Measurements from ENCODE around the gene ITGA5.

ITGA5 gene

GRCh38 chr12:54368709-54369596 is 50.1 kb downstream of the ITGA5 start:
- H3K4me2 ChIP-seq (ENCODE audit: low read length) = peak overlapping the region; percentile 55
- TF ChIP-seq EZH2phosphoT487 (IDR thresholded peaks at IDR 0.05; ENCODE audit: borderline replicate concordance, low read length) = no peak
- TF ChIP-seq CTCF (IDR thresholded peaks at IDR 0.05; ENCODE audit: low read depth, low read length, poor library complexity, severe bottlenecking) = peak; percentile 92
- no peak overlapping the region for H3K27ac ChIP-seq (ENCODE audit: low read depth, low read length)
- H3K4me3 ChIP-seq (ENCODE audit: low read length) = peak overlapping the region; percentile 42
- H3F3A ChIP-seq (ENCODE audit: control insufficient read depth, insufficient read depth) = peaks cover 3% of the 10 kb centered on the region; the same call in 1 of the 2 replicates
- H3K9me3 ChIP-seq (ENCODE audit: control insufficient read depth, insufficient read depth, low read length) = no peaks in the 10 kb centered on the region
- no peaks in the 10 kb centered on the region for H3K79me2 ChIP-seq (ENCODE audit: control insufficient read depth, low read length)
- H3K27me3 ChIP-seq (ENCODE audit: control insufficient read depth, low read length) = 0 out of 2 replicates have a peak, but pooled peaks cover 3% of the 10 kb centered on the region
- H3K9me2 ChIP-seq (replicated peaks; ENCODE audit: control insufficient read depth, low read length) = no peaks in the 10 kb centered on the region
- no peaks in the 10 kb centered on the region for H4K20me1 ChIP-seq (ENCODE audit: control insufficient read depth, insufficient read depth, low read depth, low read length)
- no peaks in the 10 kb centered on the region for H3K36me3 ChIP-seq (ENCODE audit: control insufficient read depth, low read length)
- peaks cover 34% of the 10 kb centered on the region for H3K4me1 ChIP-seq (ENCODE audit: control insufficient read depth, low read length)

DNA sequence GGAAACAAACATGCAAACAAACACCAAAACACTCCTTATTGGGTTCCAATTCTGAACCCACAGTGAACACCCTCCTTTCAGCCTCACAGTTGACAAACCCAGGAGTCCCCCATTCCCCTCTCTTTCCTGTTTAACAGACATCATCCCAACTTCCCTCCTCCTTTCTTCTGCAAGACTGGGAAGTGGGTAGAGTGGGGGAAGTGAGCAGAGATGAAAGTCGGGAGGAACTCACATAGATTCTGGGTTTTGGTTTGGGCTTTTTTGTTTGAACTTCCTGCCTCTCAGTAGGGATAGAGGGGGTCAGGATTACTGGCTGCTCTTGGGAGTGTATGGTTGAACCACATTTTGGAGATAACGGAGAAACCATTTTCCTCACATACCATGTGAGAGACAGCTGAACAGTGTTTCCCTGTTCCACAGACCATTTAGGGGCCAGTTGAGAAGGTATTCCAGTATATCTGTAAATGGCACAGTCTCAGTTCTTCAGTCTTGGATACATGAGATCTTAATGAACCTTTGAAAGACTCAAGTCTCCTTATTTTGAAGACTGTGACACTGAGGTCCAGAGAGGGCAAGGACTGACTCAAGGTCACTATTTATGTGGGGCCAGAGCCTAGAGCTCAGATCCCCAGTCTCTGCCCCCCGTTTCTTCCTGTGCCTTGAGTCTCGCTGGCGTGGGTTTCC is 50.9 kb downstream of the ITGA5 start:
- no peaks in the 10 kb centered on the region for H3K9me3 ChIP-seq (ENCODE audit: control insufficient read depth, insufficient read depth, low read length)
- no peaks in the 10 kb centered on the region for H3K9me2 ChIP-seq (replicated peaks; ENCODE audit: control insufficient read depth, low read length)
- no peaks in the 10 kb centered on the region for H4K20me1 ChIP-seq (ENCODE audit: control insufficient read depth, insufficient read depth, low read depth, low read length)
- H3K4me3 ChIP-seq (ENCODE audit: low read length) = peak overlapping the region; percentile 42
- TF ChIP-seq CTCF (IDR thresholded peaks at IDR 0.05; ENCODE audit: low read depth, low read length, poor library complexity, severe bottlenecking) (no peak), EZH2phosphoT487 (IDR thresholded peaks at IDR 0.05; ENCODE audit: borderline replicate concordance, low read length) (no peak)
- peaks cover 35% of the 10 kb centered on the region for H3K4me1 ChIP-seq (ENCODE audit: control insufficient read depth, low read length)
- H3K27me3 ChIP-seq (ENCODE audit: control insufficient read depth, low read length) = 0 out of 2 replicates have a peak, but pooled peaks cover 3% of the 10 kb centered on the region
- no peaks in the 10 kb centered on the region for H3K36me3 ChIP-seq (ENCODE audit: control insufficient read depth, low read length)
- peaks cover 3% of the 10 kb centered on the region; the same call in 1 of the 2 replicates for H3F3A ChIP-seq (ENCODE audit: control insufficient read depth, insufficient read depth)
- H3K4me2 ChIP-seq (ENCODE audit: low read length) = peak overlapping the region; percentile 55
- H3K79me2 ChIP-seq (ENCODE audit: control insufficient read depth, low read length) = no peaks in the 10 kb centered on the region
- no peak overlapping the region for H3K27ac ChIP-seq (ENCODE audit: low read depth, low read length)

DNA sequence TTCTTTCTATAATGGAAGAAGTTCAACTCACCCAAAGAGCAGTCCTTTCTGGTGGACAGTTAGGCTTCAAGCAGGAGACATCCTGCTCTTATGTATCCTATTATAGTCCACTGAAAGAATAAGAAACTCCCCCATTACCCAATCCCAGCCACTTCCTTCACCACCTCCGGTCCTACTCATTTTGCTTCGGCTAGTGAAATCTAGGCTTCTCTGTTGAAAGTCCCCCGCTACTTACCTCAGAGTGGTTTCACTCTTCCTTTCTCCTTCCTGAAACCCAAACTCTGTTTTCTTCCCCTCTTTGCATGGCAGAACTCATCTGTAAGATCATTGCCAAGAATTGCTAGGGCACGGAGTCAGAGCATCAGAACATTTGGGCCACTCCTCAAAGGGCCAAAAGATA is 54.7 kb downstream of the ITGA5 start, which contains the start of gene GPR84:
Gene GPR84, minus strand, starts transcription at position 74 of the 400 bp plus-strand sequence. CDS start 635 bp downstream, outside the sequence.
- Histone ChIP-seq H3K79me2 (ENCODE audit: control insufficient read depth, low read length) (no peaks in the 10 kb centered on the region), H3K27ac (ENCODE audit: low read depth, low read length) (no peak within 1 kb of the TSS), H3K4me3 (ENCODE audit: low read length) (no peak within 1 kb of the TSS), H3K9me2 (replicated peaks; ENCODE audit: control insufficient read depth, low read length) (no peaks in the 10 kb centered on the region), H3K4me2 (ENCODE audit: low read length) (no peak within 1 kb of the TSS), H3K9me3 (ENCODE audit: control insufficient read depth, insufficient read depth, low read length) (no peaks in the 10 kb centered on the region), H3K27me3 (ENCODE audit: control insufficient read depth, low read length) (0 out of 2 replicates have a peak, but pooled peaks cover 3% of the 10 kb centered on the region), H4K20me1 (ENCODE audit: control insufficient read depth, insufficient read depth, low read depth, low read length) (no peaks in the 10 kb centered on the region), H3K36me3 (ENCODE audit: control insufficient read depth, low read length) (no peaks in the 10 kb centered on the region), H3K4me1 (ENCODE audit: control insufficient read depth, low read length) (peaks cover 36% of the 10 kb centered on the region), H3F3A (ENCODE audit: control insufficient read depth, insufficient read depth) (peaks cover 6% of the 10 kb centered on the region; the same call in 1 of the 2 replicates)
- no peak for TF ChIP-seq CTCF (IDR thresholded peaks at IDR 0.05; ENCODE audit: low read depth, low read length, poor library complexity, severe bottlenecking)
- TF ChIP-seq EZH2phosphoT487 (IDR thresholded peaks at IDR 0.05; ENCODE audit: borderline replicate concordance, low read length) = no peak
